ENCODE measurements around the gene ZBTB21. TPM values are rescaled to one million over a fixed set of nuclear protein-coding genes. Genes with fewer than 3 reads are reported as not detected.

ZBTB21 gene
- total and polyA plus RNA-seq, 9 of the 15 experiments (the other 6 are each of a cell fraction or from before 2014, with no cell fraction given): 2.2 to 15.2 (median 8.7) TPM

- no peak for TF ChIP-seq RNF219 (CRISPR knock-in tag; IDR thresholded peaks at IDR 0.05)
- TF ChIP-seq TRIM24 (IDR thresholded peaks at IDR 0.05): no peak; a peak in 1 of 4 replicates
- TF ChIP-seq TCF7L2 (IDR thresholded peaks at IDR 0.05; ENCODE audit: low read depth, low read length): no peak
- no peak for TF ChIP-seq NELFE (IDR thresholded peaks at IDR 0.05; ENCODE audit: insufficient read depth, insufficient read length)
- TF ChIP-seq ZNF511 (CRISPR knock-in tag; IDR thresholded peaks at IDR 0.05): 0 out of 2 replicates have a peak, but pooled peaks have one; percentile 50
- no peak for TF ChIP-seq ZNF175 (CRISPR knock-in tag; IDR thresholded peaks at IDR 0.05; ENCODE audit: low read depth)
- no peak for TF ChIP-seq ZNF41 (CRISPR knock-in tag; conservative IDR thresholded peaks at IDR 0.05)
- no peak for TF ChIP-seq ATF6 (CRISPR knock-in tag; IDR thresholded peaks at IDR 0.05)
- 0 out of 2 replicates have a peak, but pooled peaks have one; percentile 29 for TF ChIP-seq HDAC2 (IDR thresholded peaks at IDR 0.05)
- no peak for TF ChIP-seq RBBP5 (IDR thresholded peaks at IDR 0.05; ENCODE audit: borderline replicate concordance, insufficient read depth, low read length, poor library complexity, severe bottlenecking)
- peak; percentile 82 for TF ChIP-seq CCNT2 (IDR thresholded peaks at IDR 0.05; ENCODE audit: borderline replicate concordance, extremely low read depth, insufficient read length, low read depth, low read length)
- TF ChIP-seq LCOR (CRISPR knock-in tag; IDR thresholded peaks at IDR 0.05): no peak
- no peak for TF ChIP-seq ZNF766 (CRISPR knock-in tag; conservative IDR thresholded peaks at IDR 0.05)
- TF ChIP-seq ZBTB33 (CRISPR knock-in tag; IDR thresholded peaks at IDR 0.05): no peak
- TF ChIP-seq GTF2E2 (tag; IDR thresholded peaks at IDR 0.05): no peak
- no peak for TF ChIP-seq FOXA1 (IDR thresholded peaks at IDR 0.05; ENCODE audit: borderline replicate concordance)
- TF ChIP-seq ZNF785 (CRISPR knock-in tag; IDR thresholded peaks at IDR 0.05): no peak
- TF ChIP-seq CCAR2 (IDR thresholded peaks at IDR 0.05; ENCODE audit: low read depth, low read length): no peak
- TF ChIP-seq ZNF717 (CRISPR knock-in tag; IDR thresholded peaks at IDR 0.05): no peak
These were observed 56.1 kb downstream of the ZBTB21 start, which contains the start of gene C2CD2 (continued) for GRCh38 chr21:41953831-41954653.

Measured in K562 (cell line).